Tibial nerve (tissue), 4 donors: ENCODE data around the gene TSSK6. TPM values are rescaled to one million over a fixed set of nuclear protein-coding genes. Genes with fewer than 3 reads are reported as not detected.

Source experiments
- DNase-seq, 2 donors: peaks; one replicate each; pipeline ENCODE4 v3.0.0-alpha.2; 2019; ENCODE audit warnings: low spot score in 2 of 2
- H3K27ac ChIP-seq, 4 donors: fragments of 200-600 bp; sonication (generic) in 3 of 4; one replicate each; pipeline ENCODE4 v1.5.1; 2017 to 2019; ENCODE audit warnings: mild to moderate bottlenecking in 1 of 4
- H3K27me3 ChIP-seq, 2 donors: fragments of 200-600 bp; sonication (generic) in 1 of 2; one replicate each; pipeline versions ENCODE4 v1.5.1 to v1.6.0; 2017 to 2019
- H3K36me3 ChIP-seq, 3 donors: fragments of 200-600 bp; sonication (generic); one replicate each; pipeline ENCODE4 v1.5.1; 2018 to 2019
- H3K4me1 ChIP-seq, 4 donors: fragments of 200-600 bp; sonication (generic) in 3 of 4; one replicate each; pipeline ENCODE4 v1.5.1; 2017 to 2019
- H3K4me3 ChIP-seq, 4 donors: fragments of 200-600 bp; sonication (generic) in 3 of 4; one replicate each; pipeline ENCODE4 v1.5.1; 2017 to 2019; ENCODE audit warnings: mild to moderate bottlenecking in 1 of 4, moderate library complexity in 1 of 4
- H3K9me3 ChIP-seq, 4 donors: fragments of 200-600 bp; sonication (generic) in 3 of 4; one replicate each; pipeline ENCODE4 v1.5.1; 2017 to 2019
- CTCF ChIP-seq, 5 experiments: fragments of 200-600 bp in 3 of 5; fragments of 450-650 bp in 2 of 5; sonication (generic) in 3 of 5; IDR thresholded peaks; one replicate each; pipeline ENCODE4 v1.5.1; 2016 to 2019; ENCODE audit warnings: antibody characterized with exemption in 5 of 5, mild to moderate bottlenecking in 3 of 5, moderate library complexity in 2 of 5
- EP300 ChIP-seq, 2 donors: sonication (generic); formaldehyde crosslinking; IDR thresholded peaks; one replicate each; pipeline ENCODE4 v1.6.1; 2017; ENCODE audit warnings: antibody characterized with exemption in 2 of 2, mild to moderate bottlenecking in 1 of 2
- POLR2A ChIP-seq, 2 donors: fragments of 450-650 bp; IDR thresholded peaks; one replicate each; pipeline ENCODE4 v1.6.1; 2017; ENCODE audit warnings: antibody characterized with exemption in 2 of 2, mild to moderate bottlenecking in 2 of 2, moderate library complexity in 2 of 2
- WGBS, 2 donors: methylation state at CpG; one replicate each; pipeline ENCODE4 v1.1.5; 2018; 5-methylcytosine and 5-hydroxymethylcytosine counted together
- total RNA-seq, 4 donors: library from RNA; depleted of rRNA; stranded (reverse); fragments of >200 nt; gene quantifications; one replicate each; pipeline ENCODE4 v1.1.0, GENCODE V29; 2016

TSSK6 gene
- total RNA-seq, 4 donors from 2014 or later = 1.8 to 7.2 (median 3.7) TPM

GRCh38 chr19:19548915-19549759 is 33.8 kb upstream of the TSSK6 start:
- TF ChIP-seq CTCF (IDR thresholded peaks at IDR 0.05) (no peak), EP300 (IDR thresholded peaks at IDR 0.05) (no peak), POLR2A (IDR thresholded peaks at IDR 0.05) (no peak)

GRCh38 chr19:19547674-19548336 is 32.5 kb upstream of the TSSK6 start:
- no peak overlapping the region for H3K27ac ChIP-seq
- no peak for TF ChIP-seq CTCF (IDR thresholded peaks at IDR 0.05)
- TF ChIP-seq POLR2A (IDR thresholded peaks at IDR 0.05) = no peak
- TF ChIP-seq EP300 (IDR thresholded peaks at IDR 0.05) = no peak
- H3K27me3 ChIP-seq = peaks cover 0 to 66% of the 10 kb centered on the region in 2 donors
- peaks cover 0 to 3% (median 0%) of the 10 kb centered on the region in 4 donors for H3K4me1 ChIP-seq
- H3K36me3 ChIP-seq = no peaks in the 10 kb centered on the region
- 61 to 65% methylated on average over 7 to 14 of the region's 15 CpGs for WGBS, 2 donors
- H3K4me3 ChIP-seq = no peak overlapping the region
- peaks cover 0 to 3% (median 0%) of the 10 kb centered on the region in 4 donors for H3K9me3 ChIP-seq
- no peak for DNase-seq

More at GRCh38 chr19:19548915-19549759, 33.8 kb upstream of the TSSK6 start:
- Histone ChIP-seq H3K36me3 (no peaks in the 10 kb centered on the region), H3K4me3 (no peak overlapping the region), H3K4me1 (peaks cover 0 to 3% (median 0%) of the 10 kb centered on the region in 4 donors), H3K27me3 (peaks cover 0 to 53% of the 10 kb centered on the region in 2 donors), H3K9me3 (peaks cover 0 to 3% (median 0%) of the 10 kb centered on the region in 4 donors), H3K27ac (no peak overlapping the region)
- DNase-seq = no peak
- WGBS, 2 donors = 56 to 72% methylated on average over 11 to 13 of the region's 13 CpGs

- Histone ChIP-seq H3K36me3 (no peaks in the 10 kb centered on the region), H3K27me3 (peaks cover 0 to 76% of the 10 kb centered on the region in 2 donors), H3K4me3 (no peak overlapping the region), H3K9me3 (peaks cover 0 to 3% (median 0%) of the 10 kb centered on the region in 4 donors), H3K27ac (no peak overlapping the region), H3K4me1 (peaks cover 0 to 5% (median 0%) of the 10 kb centered on the region in 4 donors)
- 43 to 54% methylated on average over 11 to 15 of the region's 19 CpGs for WGBS, 2 donors
- no peak for DNase-seq
- TF ChIP-seq CTCF (IDR thresholded peaks at IDR 0.05) (no peak), POLR2A (IDR thresholded peaks at IDR 0.05) (no peak), EP300 (IDR thresholded peaks at IDR 0.05) (no peak)
Observed at GRCh38 chr19:19546751-19547162, 31.4 kb upstream of the TSSK6 start.

- H3K27ac ChIP-seq = no peak overlapping the region
- no peak for DNase-seq
- H3K4me1 ChIP-seq = peaks cover 0 to 16% (median 5%) of the 10 kb centered on the region in 4 donors
- H3K27me3 ChIP-seq = peaks cover 0 to 85% of the 10 kb centered on the region in 2 donors
- TF ChIP-seq EP300 (IDR thresholded peaks at IDR 0.05) = no peak
- TF ChIP-seq CTCF (IDR thresholded peaks at IDR 0.05) = no peak
- no peak for TF ChIP-seq POLR2A (IDR thresholded peaks at IDR 0.05)
- no peak overlapping the region for H3K4me3 ChIP-seq
- H3K36me3 ChIP-seq = no peaks in the 10 kb centered on the region
- WGBS, 2 donors = 91 to 94% methylated on average over 23 of the region's 23 CpGs
- no peaks in the 10 kb centered on the region for H3K9me3 ChIP-seq
Observed at GRCh38 chr19:19545707-19546106, 30.4 kb upstream of the TSSK6 start.
